GM23338 (cell line): Measurements from ENCODE around the gene TRPM1. TPM values are rescaled to one million over a fixed set of nuclear protein-coding genes. Genes with fewer than 3 reads are reported as not detected.

Experiments
- ATAC-seq: fragments of 200-7000 bp; cut with Tn5 transposase; 3 replicates; pipeline ENCODE4 v1.9.1; 2020
- DNase-seq: peaks from one replicate; pipeline ENCODE4 v3.0.0-alpha.2; 2015; ENCODE audit warnings: low spot score
- H2AFZ ChIP-seq: fragments of 200-600 bp; sonication (generic); 2 replicates; pipeline ENCODE4 v1.8.0; 2016; ENCODE audit warnings: antibody characterized with exemption, mild to moderate bottlenecking, moderate library complexity
- H3F3A ChIP-seq: fragments of 200-600 bp; sonication (generic); replicated peaks from 2 replicates; pipeline ENCODE4 v1.8.0; 2017; ENCODE audit warnings: antibody characterized with exemption, mixed run types, low read depth
- H3K27ac ChIP-seq: fragments of 200-600 bp; sonication (generic); 2 replicates; pipeline ENCODE4 v1.6.1; 2016; ENCODE audit warnings: low read depth
- H3K27me3 ChIP-seq: fragments of 200-600 bp; sonication (generic); 2 replicates; pipeline ENCODE4 v1.8.0; 2016; ENCODE audit warnings: mild to moderate bottlenecking, mixed run types, moderate library complexity; ENCODE audit not compliant: insufficient read depth
- H3K36me3 ChIP-seq: fragments of 200-600 bp; sonication (generic); 2 replicates; pipeline ENCODE4 v1.8.0; 2016; ENCODE audit warnings: mild to moderate bottlenecking; ENCODE audit not compliant: insufficient read depth
- H3K4me1 ChIP-seq: fragments of 200-600 bp; sonication (generic); 2 replicates; pipeline ENCODE4 v1.8.0; 2016; ENCODE audit warnings: mild to moderate bottlenecking, moderate library complexity; ENCODE audit not compliant: insufficient read depth
- H3K4me2 ChIP-seq: fragments of 200-600 bp; sonication (generic); 2 replicates; pipeline ENCODE4 v1.7.1; 2017; ENCODE audit warnings: mixed run types
- H3K4me3 ChIP-seq: fragments of 200-600 bp; sonication (generic); 2 replicates; pipeline ENCODE4 v1.6.1; 2016; ENCODE audit warnings: mixed run types
- H3K79me2 ChIP-seq: fragments of 200-600 bp; sonication (generic); replicated peaks from 2 replicates; pipeline ENCODE4 v1.8.0; 2017; ENCODE audit warnings: mild to moderate bottlenecking; ENCODE audit not compliant: insufficient read depth
- H3K9me2 ChIP-seq: fragments of 200-600 bp; sonication (generic); 2 replicates; pipeline ENCODE4 v1.8.0; 2017; ENCODE audit not compliant: insufficient read depth
- H4K20me1 ChIP-seq: fragments of 200-600 bp; sonication (generic); replicated peaks from 2 replicates; pipeline ENCODE4 v1.8.0; 2017; ENCODE audit warnings: mild to moderate bottlenecking; ENCODE audit not compliant: insufficient read depth
- H3K27ac Mint-ChIP-seq: 2 replicates; pipeline ENCODE4 v1.8.0; 2020; ENCODE audit warnings: inconsistent platforms, mild to moderate bottlenecking, moderate library complexity, mixed read lengths
- H3K27me3 Mint-ChIP-seq: 3 replicates; pipeline ENCODE4 v1.8.0; 2022; ENCODE audit warnings: low read depth, mild to moderate bottlenecking, moderate library complexity, mixed read lengths, inconsistent platforms; ENCODE audit not compliant: insufficient read depth, poor library complexity
- H3K36me3 Mint-ChIP-seq: 3 replicates; pipeline ENCODE4 v1.8.0; 2021; ENCODE audit warnings: low read depth, mild to moderate bottlenecking, inconsistent platforms, moderate library complexity, mixed read lengths
- H3K4me1 Mint-ChIP-seq: 3 replicates; pipeline ENCODE4 v1.8.0; 2020; ENCODE audit warnings: mild to moderate bottlenecking, inconsistent platforms, mixed read lengths
- H3K4me3 Mint-ChIP-seq: 3 replicates; pipeline ENCODE4 v1.8.0; 2021; ENCODE audit warnings: moderate library complexity, mild to moderate bottlenecking, inconsistent platforms, mixed read lengths
- H3K9me3 Mint-ChIP-seq: 3 replicates; pipeline ENCODE4 v1.8.0; 2020; ENCODE audit warnings: moderate library complexity, mild to moderate bottlenecking, inconsistent platforms, mixed read lengths
- CREB1 ChIP-seq: fragments of 250-450 bp; sonication (Bioruptor Pico); IDR thresholded peaks from 2 replicates; pipeline ENCODE4 v1.5.0; 2020; ENCODE audit warnings: low read depth, mild to moderate bottlenecking, moderate library complexity
- CTCF ChIP-seq, 2 experiments: fragments of 200-600 bp in 1 of 2; sonication (generic) in 1 of 2; conservative IDR thresholded peaks; 2 replicates each; pipeline versions ENCODE4 v1.5.1 to v1.6.1; 2016 to 2017; ENCODE audit warnings: antibody characterized with exemption in 2 of 2, low read depth in 2 of 2, mild to moderate bottlenecking in 2 of 2, moderate library complexity in 1 of 2
- EZH2 ChIP-seq: fragments of 200-600 bp; sonication (generic); IDR thresholded peaks from one replicate; pipeline ENCODE4 v1.8.0; 2017; ENCODE audit warnings: antibody characterized with exemption, mild to moderate bottlenecking, low read depth; ENCODE audit not compliant: unreplicated experiment
- EZH2phosphoT487 ChIP-seq: fragments of 200-600 bp; sonication (generic); IDR thresholded peaks from one replicate; pipeline ENCODE4 v1.8.1; 2018; ENCODE audit warnings: antibody characterized with exemption; ENCODE audit not compliant: unreplicated experiment
- JUNB ChIP-seq: IDR thresholded peaks from one replicate; pipeline ENCODE4 v1.6.1; 2016; ENCODE audit warnings: antibody characterized with exemption; ENCODE audit not compliant: unreplicated experiment
- NANOG ChIP-seq: IDR thresholded peaks from 2 replicates; pipeline ENCODE4 v1.6.1; 2016; ENCODE audit warnings: antibody characterized with exemption, borderline replicate concordance
- POLR2AphosphoS5 ChIP-seq: IDR thresholded peaks from 2 replicates; pipeline ENCODE4 v1.6.1; 2016; ENCODE audit warnings: antibody characterized with exemption, low read depth
- REST ChIP-seq: IDR thresholded peaks from one replicate; pipeline ENCODE4 v1.6.1; 2018; ENCODE audit warnings: antibody characterized with exemption; ENCODE audit not compliant: unreplicated experiment
- STAT1 ChIP-seq: IDR thresholded peaks from one replicate; pipeline ENCODE4 v1.6.1; 2016; ENCODE audit warnings: antibody characterized with exemption; ENCODE audit not compliant: unreplicated experiment
- ZNF114 ChIP-seq: fragments of 250-450 bp; sonication (Bioruptor Pico); IDR thresholded peaks from 2 replicates; pipeline ENCODE4 v1.5.0; 2020; ENCODE audit warnings: mild to moderate bottlenecking, moderate library complexity
- ZNF331 ChIP-seq: fragments of 250-450 bp; sonication (Bioruptor Pico); IDR thresholded peaks from 2 replicates; pipeline ENCODE4 v1.5.0; 2020; ENCODE audit warnings: low read depth, mild to moderate bottlenecking, moderate library complexity
- ZNF462 ChIP-seq: fragments of 250-450 bp; sonication (Bioruptor Pico); IDR thresholded peaks from 2 replicates; pipeline ENCODE4 v1.5.0; 2020; ENCODE audit warnings: mild to moderate bottlenecking, moderate library complexity
- polyA plus RNA-seq: library from polyadenylated mRNA; unstranded; fragments of >200 nt; fragmentation: Nextera tagmentation; extraction: Ambion mirVana; gene quantifications from 2 replicates; pipeline ENCODE4 v1.2.1, GENCODE V29; 2016
- total RNA-seq: library from RNA; depleted of rRNA; stranded (reverse); fragments of >200 nt; shearing (Covaris generic); gene quantifications from 2 replicates; pipeline ENCODE4 v1.2.3, GENCODE V29; 2014
- TF ChIP-seq, protein P1 (sequence below): IDR thresholded peaks from 2 replicates; pipeline ENCODE4 v1.6.1; 2016; ENCODE audit warnings: antibody characterized with exemption

Gene TRPM1
- total and polyA plus RNA-seq, 2 experiments from 2014 or later = 0.19 TPM; not detected in 1

- Mint-ChIP-seq H3K36me3 (no peaks in the 10 kb centered on the region), H3K27ac (no peak overlapping the region), H3K4me1 (peaks cover 8% of the 10 kb centered on the region), H3K27me3 (peaks cover 2% of the 10 kb centered on the region), H3K9me3 (no peaks in the 10 kb centered on the region; the same call in 2 of the 3 replicates), H3K4me3 (no peak overlapping the region)
- Histone ChIP-seq H3K27ac (no peak overlapping the region), H3K9me2 (no peaks in the 10 kb centered on the region), H3K4me2 (no peak overlapping the region), H3K79me2 (no peaks in the 10 kb centered on the region), H3K36me3 (no peaks in the 10 kb centered on the region), H3K4me3 (no peak overlapping the region), H4K20me1 (no peaks in the 10 kb centered on the region), H3F3A (no peaks in the 10 kb centered on the region), H3K4me1 (peaks cover 14% of the 10 kb centered on the region; the same call in 1 of the 2 replicates), H3K27me3 (no peaks in the 10 kb centered on the region), H2AFZ (no peak overlapping the region)
- no peak for DNase-seq
- no peak for TF ChIP-seq NANOG
- TF ChIP-seq POLR2AphosphoS5 = no peak
- no peak for TF ChIP-seq JUNB
- no peak for TF ChIP-seq REST
- TF ChIP-seq CREB1 (CRISPR knock-in tag) = no peak
- TF ChIP-seq, protein P1, sequence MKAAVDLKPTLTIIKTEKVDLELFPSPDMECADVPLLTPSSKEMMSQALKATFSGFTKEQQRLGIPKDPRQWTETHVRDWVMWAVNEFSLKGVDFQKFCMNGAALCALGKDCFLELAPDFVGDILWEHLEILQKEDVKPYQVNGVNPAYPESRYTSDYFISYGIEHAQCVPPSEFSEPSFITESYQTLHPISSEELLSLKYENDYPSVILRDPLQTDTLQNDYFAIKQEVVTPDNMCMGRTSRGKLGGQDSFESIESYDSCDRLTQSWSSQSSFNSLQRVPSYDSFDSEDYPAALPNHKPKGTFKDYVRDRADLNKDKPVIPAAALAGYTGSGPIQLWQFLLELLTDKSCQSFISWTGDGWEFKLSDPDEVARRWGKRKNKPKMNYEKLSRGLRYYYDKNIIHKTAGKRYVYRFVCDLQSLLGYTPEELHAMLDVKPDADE = no peak
- TF ChIP-seq EZH2 = no peak
- no peak for TF ChIP-seq EZH2phosphoT487
- no peak for TF ChIP-seq ZNF462 (CRISPR knock-in tag)
- TF ChIP-seq STAT1 = no peak
- no peak for TF ChIP-seq CTCF (conservative IDR thresholded peaks at IDR 0.05; ENCODE audit: low read depth in 2 of 2)
- TF ChIP-seq ZNF331 = no peak
- no peak for TF ChIP-seq ZNF114 (CRISPR knock-in tag)
- no peak for ATAC-seq
Measured at GRCh38 chr15:30999729-31000128, 101.8 kb downstream of the TRPM1 start.
